Measurements from ENCODE around the gene TANGO2. TPM values are rescaled to one million over a fixed set of nuclear protein-coding genes. Genes with fewer than 3 reads are reported as not detected.

TANGO2 gene
- total and polyA plus RNA-seq, 4 donors, result 20.7 to 48.8 (median 34.1) TPM

- Histone ChIP-seq H3K27ac (ENCODE audit: low read depth in 1 of 2, low read length in 1 of 2) (peak overlapping the region in 1 of 2 donors; percentile 48), H3K27me3 (ENCODE audit: control insufficient read depth in 3 of 3, insufficient read depth in 3 of 3, low read length in 2 of 3) (no peaks in the 10 kb centered on the region), H3K9me3 (ENCODE audit: control insufficient read depth in 4 of 4, insufficient read depth in 3 of 4, low read length in 3 of 4) (no peaks in the 10 kb centered on the region), H3K9ac (ENCODE audit: insufficient read depth in 1 of 2, low read length in 2 of 2) (peak overlapping the region in 1 of 2 donors; percentile 11), H3K4me1 (ENCODE audit: control insufficient read depth in 5 of 5, insufficient read depth in 5 of 5, low read length in 5 of 5) (peaks cover 0 to 3% (median 0%) of the 10 kb centered on the region in 5 donors), H3K4me3 (no peak overlapping the region), H3K36me3 (ENCODE audit: control insufficient read depth in 4 of 4, insufficient read depth in 4 of 4, low read length in 4 of 4) (peaks cover 0 to 52% (median 0%) of the 10 kb centered on the region in 4 donors)
- ATAC-seq (ENCODE audit: insufficient read depth, low FRiP score) (no peak), DNase-seq (no peak)
- WGBS, 2 donors, result 91 to 92% methylated on average over 10 of the region's 10 CpGs
- TF ChIP-seq CTCF (IDR thresholded peaks at IDR 0.05; ENCODE audit: control extremely low read depth, extremely low read depth), result no peak
Observed at GRCh38 chr22:20060700-20061480, 40.0 kb downstream of the TANGO2 start.

GRCh38 chr22:20061481-20061861 is 40.6 kb downstream of the TANGO2 start:
- ATAC-seq (ENCODE audit: insufficient read depth, low FRiP score) (no peak), DNase-seq (peak in 2 of 3 donors; percentile 13 to 53)
- 74 to 78% methylated on average over 11 of the region's 11 CpGs for WGBS, 2 donors
- Histone ChIP-seq H3K4me1 (ENCODE audit: control insufficient read depth in 5 of 5, insufficient read depth in 5 of 5, low read length in 5 of 5) (peaks cover 0 to 3% (median 0%) of the 10 kb centered on the region in 5 donors), H3K9me3 (ENCODE audit: control insufficient read depth in 4 of 4, insufficient read depth in 3 of 4, low read length in 3 of 4) (no peaks in the 10 kb centered on the region), H3K27ac (ENCODE audit: low read depth in 1 of 2, low read length in 1 of 2) (peak overlapping the region in 1 of 2 donors; percentile 48), H3K4me3 (no peak overlapping the region), H3K9ac (ENCODE audit: insufficient read depth in 1 of 2, low read length in 2 of 2) (no peak overlapping the region), H3K36me3 (ENCODE audit: control insufficient read depth in 4 of 4, insufficient read depth in 4 of 4, low read length in 4 of 4) (peaks cover 0 to 47% (median 0%) of the 10 kb centered on the region in 4 donors), H3K27me3 (ENCODE audit: control insufficient read depth in 3 of 3, insufficient read depth in 3 of 3, low read length in 2 of 3) (no peaks in the 10 kb centered on the region)
- TF ChIP-seq CTCF (IDR thresholded peaks at IDR 0.05; ENCODE audit: control extremely low read depth, extremely low read depth), result no peak

- Histone ChIP-seq H3K9ac (ENCODE audit: insufficient read depth in 1 of 2, low read length in 2 of 2) (no peak overlapping the region), H3K4me1 (ENCODE audit: control insufficient read depth in 5 of 5, insufficient read depth in 5 of 5, low read length in 5 of 5) (peaks cover 0 to 3% (median 0%) of the 10 kb centered on the region in 5 donors), H3K36me3 (ENCODE audit: control insufficient read depth in 4 of 4, insufficient read depth in 4 of 4, low read length in 4 of 4) (peaks cover 0 to 40% (median 0%) of the 10 kb centered on the region in 4 donors), H3K4me3 (no peak overlapping the region), H3K27me3 (ENCODE audit: control insufficient read depth in 3 of 3, insufficient read depth in 3 of 3, low read length in 2 of 3) (no peaks in the 10 kb centered on the region), H3K9me3 (ENCODE audit: control insufficient read depth in 4 of 4, insufficient read depth in 3 of 4, low read length in 3 of 4) (no peaks in the 10 kb centered on the region), H3K27ac (ENCODE audit: low read depth in 1 of 2, low read length in 1 of 2) (no peak overlapping the region)
- no peak for TF ChIP-seq CTCF (IDR thresholded peaks at IDR 0.05; ENCODE audit: control extremely low read depth, extremely low read depth)
- WGBS, 2 donors, result 96 to 97% methylated on average over 18 of the region's 18 CpGs
- no peak for DNase-seq
- ATAC-seq (ENCODE audit: insufficient read depth, low FRiP score), result no peak
Observed at GRCh38 chr22:20062043-20062765, 41.3 kb downstream of the TANGO2 start.
